GM12878 (cell line): Measurements from ENCODE around the gene DYNLT3. TPM values are rescaled to one million over a fixed set of nuclear protein-coding genes. Genes with fewer than 3 reads are reported as not detected.

Source experiments
- ATAC-seq: fragments of 200-7000 bp; cut with Tn5 transposase; 3 replicates; pipeline ENCODE4 v1.9.1; 2020; ENCODE audit warnings: mild to moderate bottlenecking, moderate library complexity
- BruUV-seq: library from RNA; stranded (reverse); fragments of 400-500 nt; replicated peaks from 2 replicates; lab custom pipeline; 2021; lab: Mats Ljungman, UMichigan
- CTCF ChIA-PET: fragments of 300-600 bp; sonication (Branson Sonifier 250); formaldehyde crosslinking; extraction: SDS; loops from one replicate; lab custom pipeline; 2021; ENCODE audit warnings: inconsistent platforms; lab: Yijun Ruan, JAX
- POLR2A ChIA-PET: fragments of 350-600 bp; formaldehyde crosslinking; extraction: SDS; loops from one replicate; lab custom pipeline; 2021; ENCODE audit warnings: inconsistent platforms; lab: Charles Lee
- RAD21 ChIA-PET: fragments of 300-600 bp; sonication (Branson Sonifier 250); formaldehyde crosslinking; loops from one replicate; lab custom pipeline; 2023; ENCODE audit warnings: antibody characterized with exemption; ENCODE audit not compliant: unreplicated experiment; lab: Charles Lee
- SMC1A ChIA-PET: fragments of 300-600 bp; sonication (Branson Sonifier 250); formaldehyde crosslinking; loops from one replicate; lab custom pipeline; 2023; ENCODE audit not compliant: unreplicated experiment, uncharacterized antibody; lab: Charles Lee
- DNase-seq: peaks from one replicate; pipeline ENCODE4 v3.0.0-alpha.2; 2011; ENCODE audit warnings: low read depth, low spot score
- FAIRE-seq: peaks from 3 replicates; lab custom pipeline; 2011; peaks lifted over from hg19 to GRCh38; lab: Jason Lieb, UNC
- H2AFZ ChIP-seq: 2 replicates; pipeline ENCODE4 v1.6.0; 2011; ENCODE audit warnings: low read depth, low read length, control low read depth; ENCODE audit not compliant: control insufficient read depth
- H3K27ac ChIP-seq: 2 replicates; pipeline ENCODE4 v1.5.1; 2011; ENCODE audit warnings: control low read depth; ENCODE audit not compliant: control insufficient read depth, insufficient read depth
- H3K27me3 ChIP-seq, 2 experiments: replicated peaks in 1 of 2; 2 replicates each; pipeline versions ENCODE4 v1.6.0 to v1.6.1; 2011; ENCODE audit warnings: low read length in 1 of 2; ENCODE audit not compliant: control insufficient read depth in 2 of 2, insufficient read depth in 2 of 2
- H3K36me3 ChIP-seq, 2 experiments: 2 replicates each; pipeline ENCODE4 v1.5.1; 2011; ENCODE audit warnings: low read length in 1 of 2; ENCODE audit not compliant: control insufficient read depth in 2 of 2, insufficient read depth in 2 of 2
- H3K4me1 ChIP-seq: 2 replicates; pipeline ENCODE4 v1.6.1; 2011; ENCODE audit warnings: mild to moderate bottlenecking, low read length, moderate library complexity, mixed read lengths; ENCODE audit not compliant: control insufficient read depth, insufficient read depth
- H3K4me2 ChIP-seq: 2 replicates; pipeline ENCODE4 v1.6.0; 2011; ENCODE audit warnings: control low read depth; ENCODE audit not compliant: control insufficient read depth, insufficient read depth
- H3K4me3 ChIP-seq: fragments of 200-600 bp; sonication (generic); 2 replicates; pipeline ENCODE4 v1.5.1; 2016
- H3K79me2 ChIP-seq: 2 replicates; pipeline ENCODE4 v1.6.0; 2011; ENCODE audit warnings: low read length; ENCODE audit not compliant: control insufficient read depth, insufficient read depth
- H3K9ac ChIP-seq: 2 replicates; pipeline ENCODE4 v1.8.0; 2011; ENCODE audit warnings: low read length, control low read depth, mixed read lengths; ENCODE audit not compliant: control insufficient read depth, insufficient read depth
- H3K9me3 ChIP-seq: replicated peaks from 3 replicates; pipeline ENCODE4 v1.5.1; 2011; ENCODE audit warnings: mild to moderate bottlenecking, low read length; ENCODE audit not compliant: control insufficient read depth, insufficient read depth
- H4K20me1 ChIP-seq: 2 replicates; pipeline ENCODE4 v1.6.0; 2011; ENCODE audit not compliant: control insufficient read depth, insufficient read depth
- BMI1 ChIP-seq: fragments of 450-650 bp; IDR thresholded peaks from 2 replicates; pipeline ENCODE4 v1.6.1; 2016; ENCODE audit warnings: mild to moderate bottlenecking, moderate library complexity, borderline replicate concordance
- CBX3 ChIP-seq: fragments of 200-600 bp; sonication (generic); IDR thresholded peaks from 2 replicates; pipeline ENCODE4 v1.6.1; 2016; ENCODE audit warnings: low read depth, borderline replicate concordance
- IKZF1 ChIP-seq: fragments of 450-650 bp; conservative IDR thresholded peaks from 2 replicates; pipeline ENCODE4 v1.6.1; 2017; ENCODE audit warnings: antibody characterized with exemption, mild to moderate bottlenecking
- MYB ChIP-seq: fragments of 150-350 bp; IDR thresholded peaks from 2 replicates; pipeline ENCODE4 v1.6.1; 2014; ENCODE audit warnings: mild to moderate bottlenecking, low read depth, low read length, borderline replicate concordance
- PAX8 ChIP-seq: fragments of 450-650 bp; IDR thresholded peaks from 2 replicates; pipeline ENCODE4 v1.6.1; 2017; ENCODE audit warnings: mild to moderate bottlenecking, moderate library complexity
- POLR2AphosphoS5 ChIP-seq: IDR thresholded peaks from 2 replicates; pipeline ENCODE4 v1.6.1; 2011; ENCODE audit warnings: mild to moderate bottlenecking, low read length, inconsistent platforms
- RUNX3 ChIP-seq: IDR thresholded peaks from 2 replicates; pipeline ENCODE4 v1.6.1; 2012; ENCODE audit warnings: low read length, inconsistent platforms
- ZNF207 ChIP-seq: fragments of 450-650 bp; IDR thresholded peaks from 2 replicates; pipeline ENCODE4 v1.6.1; 2014; ENCODE audit warnings: antibody characterized with exemption, mild to moderate bottlenecking, borderline replicate concordance
- WGBS: methylation state at CpG from one replicate; pipeline ENCODE4 v1.1.6; 2016; ENCODE audit warnings: low lambda C conversion rate; ENCODE audit not compliant: insufficient replicate concordance, insufficient coverage; ENCODE audit errors: missing lambda C conversion rate; 5-methylcytosine and 5-hydroxymethylcytosine counted together
- in situ Hi-C: fragments of 300-500 bp; cut with MboI; formaldehyde crosslinking; loops from 9 replicates; pipeline ENCODE4 v1.14.3; 2018; ENCODE audit warnings: mixed read lengths
- intact Hi-C: fragments of 100-400 bp; cut with micrococcal nuclease; formaldehyde crosslinking; loops from one replicate; pipeline ENCODE4 v1.14.2; 2022; ENCODE audit not compliant: unreplicated experiment
- polyA plus RNA-seq, 11 experiments: library from polyadenylated mRNA; depleted of rRNA in 4 of 11; unstranded in 6 of 11; stranded (reverse) in 5 of 11; fragments of >200 nt; fragmentation: Nextera tagmentation in 4 of 11; fragmentation: Illumina TruSeq in 1 of 11; extraction: Ambion mirVana in 4 of 11; extraction: Trizol in 1 of 11; gene quantifications; 1 replicate in 1 of 11; 2 replicates in 10 of 11; pipeline versions ENCODE4 v1.2.1 to v1.2.3, GENCODE V29; 2011 to 2016; ENCODE audit warnings: inconsistent platforms in 2 of 11, missing spikeins in 2 of 11, low read depth in 1 of 11
- total RNA-seq, 4 experiments: library from RNA; depleted of rRNA in 3 of 4; stranded (reverse); fragments of >200 nt in 3 of 4; fragmentation: Illumina TruSeq in 1 of 4; extraction: Trizol in 1 of 4; gene quantifications; 2 replicates each; pipeline versions ENCODE4 v1.2.1 to v1.2.3, GENCODE V29; 2013 to 2021
- TF ChIP-seq, protein P1 (sequence below): fragments of 450-650 bp; formaldehyde crosslinking; IDR thresholded peaks from 2 replicates; pipeline ENCODE4 v1.4.0; 2020; ENCODE audit warnings: mild to moderate bottlenecking, moderate library complexity
- TF ChIP-seq, protein P2 (sequence below): fragments of 450-650 bp; conservative IDR thresholded peaks from 2 replicates; pipeline ENCODE4 v1.6.1; 2017; ENCODE audit warnings: mild to moderate bottlenecking, moderate library complexity
- TF ChIP-seq, protein P3 (sequence below): IDR thresholded peaks from 2 replicates; pipeline ENCODE4 v1.6.1; 2011; ENCODE audit warnings: borderline replicate concordance, low read depth, mild to moderate bottlenecking, moderate library complexity, low read length; ENCODE audit not compliant: insufficient read depth, poor library complexity, severe bottlenecking

The DYNLT3 gene
- total and polyA plus RNA-seq, 10 of the 15 experiments (the other 5 are each of a cell fraction or from before 2014, with no cell fraction given), result 8.0 to 19.2 (median 12.8) TPM

DNA sequence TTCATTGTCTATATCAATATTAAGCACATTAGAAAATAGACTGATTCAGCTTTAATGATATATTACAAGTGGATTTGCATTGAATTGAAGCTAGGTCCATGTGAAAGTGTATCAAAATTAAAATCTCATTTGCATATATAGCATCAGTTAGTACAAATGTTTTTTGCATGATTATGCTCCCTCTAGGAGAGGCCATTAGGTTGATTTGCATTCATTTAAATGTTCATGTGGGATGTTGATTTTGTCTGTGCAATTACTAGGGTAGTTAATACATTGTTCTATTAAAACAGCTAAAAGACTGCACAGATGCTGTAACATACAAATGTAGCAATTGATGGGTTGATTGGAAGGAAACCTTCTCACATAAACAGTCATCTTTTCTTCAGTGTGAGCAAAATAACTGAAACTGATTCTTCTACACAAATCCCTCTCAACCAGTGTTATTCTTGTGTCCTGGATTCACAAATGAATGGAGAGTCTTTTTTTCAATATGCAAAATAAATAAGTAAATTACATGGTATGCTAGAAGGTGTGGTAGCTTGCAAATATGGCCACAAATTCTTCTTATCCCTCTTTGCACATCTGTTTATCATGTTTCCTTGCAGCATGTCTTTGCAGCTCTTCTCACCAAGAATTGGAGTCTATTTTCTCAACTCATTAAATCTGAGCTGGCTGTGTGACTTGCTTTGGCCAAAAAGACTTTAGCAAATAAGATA is 48.6 kb upstream of the DYNLT3 start:
- CTCF ChIA-PET, result no interaction called here
- no TSS peak for BruUV-seq

DNA sequence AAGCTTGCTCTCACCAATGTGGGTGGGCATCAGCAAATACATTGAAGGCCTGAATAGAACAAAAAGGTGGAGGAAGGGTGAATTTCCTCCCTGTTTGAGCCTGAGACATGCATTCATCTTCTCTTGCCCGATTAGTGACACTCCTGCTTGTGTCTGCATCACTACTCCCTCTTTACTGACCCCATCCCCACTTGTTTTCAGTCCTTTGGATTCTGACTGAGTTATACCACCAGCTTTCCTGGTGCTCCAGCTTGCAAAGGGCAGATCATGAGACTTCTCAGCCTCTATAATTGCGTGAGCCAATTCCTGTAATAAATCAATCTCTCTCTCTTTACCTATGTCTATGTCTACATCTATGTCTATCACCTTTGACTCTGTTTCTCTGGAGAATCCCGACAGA is 47.4 kb upstream of the DYNLT3 start:
- WGBS, result 0% methylated on average over 3 of the region's 3 CpGs
- in situ Hi-C loops (no loop called here), intact Hi-C loops (no loop called here)
- Histone ChIP-seq H3K27ac (no peak overlapping the region), H2AFZ (no peak overlapping the region), H3K9me3 (no peaks in the 10 kb centered on the region), H3K27me3 (no peaks in the 10 kb centered on the region), H3K4me3 (no peak overlapping the region), H3K36me3 (no peaks in the 10 kb centered on the region), H3K9ac (no peak overlapping the region), H4K20me1 (no peaks in the 10 kb centered on the region), H3K4me1 (no peaks in the 10 kb centered on the region), H3K79me2 (no peaks in the 10 kb centered on the region), H3K4me2 (no peak overlapping the region)
- RAD21 ChIA-PET, result no interaction called here
- no peak for ATAC-seq
- POLR2A ChIA-PET, result no interaction called here
- no TSS peak for BruUV-seq
- CTCF ChIA-PET, result interaction anchor here (0.5 kb wide), 1 partner anchor 1451 kb away, joined by 3 read pairs; no protein-coding TSS in a partner anchor
- DNase-seq, result no peak
- SMC1A ChIA-PET, result no interaction called here
- FAIRE-seq, result no peak
- TF ChIP-seq RUNX3, result no peak
- TF ChIP-seq BMI1, result no peak
- no peak for TF ChIP-seq CBX3
- TF ChIP-seq, protein P1, sequence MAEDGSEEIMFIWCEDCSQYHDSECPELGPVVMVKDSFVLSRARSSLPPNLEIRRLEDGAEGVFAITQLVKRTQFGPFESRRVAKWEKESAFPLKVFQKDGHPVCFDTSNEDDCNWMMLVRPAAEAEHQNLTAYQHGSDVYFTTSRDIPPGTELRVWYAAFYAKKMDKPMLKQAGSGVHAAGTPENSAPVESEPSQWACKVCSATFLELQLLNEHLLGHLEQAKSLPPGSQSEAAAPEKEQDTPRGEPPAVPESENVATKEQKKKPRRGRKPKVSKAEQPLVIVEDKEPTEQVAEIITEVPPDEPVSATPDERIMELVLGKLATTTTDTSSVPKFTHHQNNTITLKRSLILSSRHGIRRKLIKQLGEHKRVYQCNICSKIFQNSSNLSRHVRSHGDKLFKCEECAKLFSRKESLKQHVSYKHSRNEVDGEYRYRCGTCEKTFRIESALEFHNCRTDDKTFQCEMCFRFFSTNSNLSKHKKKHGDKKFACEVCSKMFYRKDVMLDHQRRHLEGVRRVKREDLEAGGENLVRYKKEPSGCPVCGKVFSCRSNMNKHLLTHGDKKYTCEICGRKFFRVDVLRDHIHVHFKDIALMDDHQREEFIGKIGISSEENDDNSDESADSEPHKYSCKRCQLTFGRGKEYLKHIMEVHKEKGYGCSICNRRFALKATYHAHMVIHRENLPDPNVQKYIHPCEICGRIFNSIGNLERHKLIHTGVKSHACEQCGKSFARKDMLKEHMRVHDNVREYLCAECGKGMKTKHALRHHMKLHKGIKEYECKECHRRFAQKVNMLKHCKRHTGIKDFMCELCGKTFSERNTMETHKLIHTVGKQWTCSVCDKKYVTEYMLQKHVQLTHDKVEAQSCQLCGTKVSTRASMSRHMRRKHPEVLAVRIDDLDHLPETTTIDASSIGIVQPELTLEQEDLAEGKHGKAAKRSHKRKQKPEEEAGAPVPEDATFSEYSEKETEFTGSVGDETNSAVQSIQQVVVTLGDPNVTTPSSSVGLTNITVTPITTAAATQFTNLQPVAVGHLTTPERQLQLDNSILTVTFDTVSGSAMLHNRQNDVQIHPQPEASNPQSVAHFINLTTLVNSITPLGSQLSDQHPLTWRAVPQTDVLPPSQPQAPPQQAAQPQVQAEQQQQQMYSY (CRISPR knock-in tag), result no peak
- TF ChIP-seq, protein P2, sequence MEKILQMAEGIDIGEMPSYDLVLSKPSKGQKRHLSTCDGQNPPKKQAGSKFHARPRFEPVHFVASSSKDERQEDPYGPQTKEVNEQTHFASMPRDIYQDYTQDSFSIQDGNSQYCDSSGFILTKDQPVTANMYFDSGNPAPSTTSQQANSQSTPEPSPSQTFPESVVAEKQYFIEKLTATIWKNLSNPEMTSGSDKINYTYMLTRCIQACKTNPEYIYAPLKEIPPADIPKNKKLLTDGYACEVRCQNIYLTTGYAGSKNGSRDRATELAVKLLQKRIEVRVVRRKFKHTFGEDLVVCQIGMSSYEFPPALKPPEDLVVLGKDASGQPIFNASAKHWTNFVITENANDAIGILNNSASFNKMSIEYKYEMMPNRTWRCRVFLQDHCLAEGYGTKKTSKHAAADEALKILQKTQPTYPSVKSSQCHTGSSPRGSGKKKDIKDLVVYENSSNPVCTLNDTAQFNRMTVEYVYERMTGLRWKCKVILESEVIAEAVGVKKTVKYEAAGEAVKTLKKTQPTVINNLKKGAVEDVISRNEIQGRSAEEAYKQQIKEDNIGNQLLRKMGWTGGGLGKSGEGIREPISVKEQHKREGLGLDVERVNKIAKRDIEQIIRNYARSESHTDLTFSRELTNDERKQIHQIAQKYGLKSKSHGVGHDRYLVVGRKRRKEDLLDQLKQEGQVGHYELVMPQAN, result no peak
- no peak for TF ChIP-seq ZNF207
- TF ChIP-seq PAX8, result no peak

More for the DNA sequence above, 48.6 kb upstream of the DYNLT3 start:
- TF ChIP-seq, protein P3, sequence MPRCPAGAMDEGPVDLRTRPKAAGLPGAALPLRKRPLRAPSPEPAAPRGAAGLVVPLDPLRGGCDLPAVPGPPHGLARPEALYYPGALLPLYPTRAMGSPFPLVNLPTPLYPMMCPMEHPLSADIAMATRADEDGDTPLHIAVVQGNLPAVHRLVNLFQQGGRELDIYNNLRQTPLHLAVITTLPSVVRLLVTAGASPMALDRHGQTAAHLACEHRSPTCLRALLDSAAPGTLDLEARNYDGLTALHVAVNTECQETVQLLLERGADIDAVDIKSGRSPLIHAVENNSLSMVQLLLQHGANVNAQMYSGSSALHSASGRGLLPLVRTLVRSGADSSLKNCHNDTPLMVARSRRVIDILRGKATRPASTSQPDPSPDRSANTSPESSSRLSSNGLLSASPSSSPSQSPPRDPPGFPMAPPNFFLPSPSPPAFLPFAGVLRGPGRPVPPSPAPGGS, result no peak
- TF ChIP-seq POLR2AphosphoS5 (no peak), IKZF1 (no peak), MYB (no peak)
- Histone ChIP-seq H3K4me3 (no peak overlapping the region), H3K27me3 (no peaks in the 10 kb centered on the region), H3K9ac (no peak overlapping the region), H3K4me2 (no peak overlapping the region), H3K9me3 (no peaks in the 10 kb centered on the region), H3K27ac (no peak overlapping the region), H3K79me2 (no peaks in the 10 kb centered on the region), H2AFZ (no peak overlapping the region), H4K20me1 (no peaks in the 10 kb centered on the region), H3K36me3 (no peaks in the 10 kb centered on the region), H3K4me1 (no peaks in the 10 kb centered on the region)
- no peak for DNase-seq
- RAD21 ChIA-PET, result no interaction called here
- intact Hi-C loops, result no loop called here
- no peak for ATAC-seq
- POLR2A ChIA-PET, result no interaction called here
- in situ Hi-C loops, result no loop called here
- no peak for FAIRE-seq
- SMC1A ChIA-PET, result no interaction called here
